Stimulated activated CD4-positive, alpha-beta T cell treated with anti-CD3 and anti-CD28 coated beads, Interleukin-12 subunit alpha, Interleukin-12 subunit beta, amount 100 ng/mL, for 48 hours (primary cell): Measurements from ENCODE around the gene TRIM62.
"Not testable (repeated sequence)": the region's sequence is repeated elsewhere in the genome, so short reads cannot be mapped to it uniquely, and the experiment has no call there.

Source experiments
- DNase-seq, 3 donors: peaks; one replicate each; pipeline ENCODE4 v3.0.0-alpha.2; 2020; ENCODE audit warnings: low read depth in 2 of 3, low spot score in 1 of 3

Gene TRIM62

DNA sequence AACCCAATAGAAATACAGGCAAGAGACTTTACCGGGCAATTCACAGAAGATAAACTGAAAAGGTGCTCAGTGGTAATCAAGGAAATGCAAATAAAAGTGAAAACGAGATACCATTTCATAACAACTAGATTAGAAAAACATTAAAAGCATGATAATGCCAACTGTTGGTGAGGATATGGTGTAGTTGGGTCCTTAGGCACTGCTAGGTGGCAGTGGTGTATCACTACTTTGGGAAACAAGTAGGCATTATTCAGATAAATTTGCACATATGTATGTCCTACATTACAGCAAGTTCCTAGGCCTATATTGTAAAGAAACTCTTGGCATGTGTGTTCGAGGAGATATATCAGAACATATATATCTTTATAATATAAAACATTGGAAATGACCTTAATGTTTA is 69.9 kb downstream of the TRIM62 start:
- no peak for DNase-seq

DNA sequence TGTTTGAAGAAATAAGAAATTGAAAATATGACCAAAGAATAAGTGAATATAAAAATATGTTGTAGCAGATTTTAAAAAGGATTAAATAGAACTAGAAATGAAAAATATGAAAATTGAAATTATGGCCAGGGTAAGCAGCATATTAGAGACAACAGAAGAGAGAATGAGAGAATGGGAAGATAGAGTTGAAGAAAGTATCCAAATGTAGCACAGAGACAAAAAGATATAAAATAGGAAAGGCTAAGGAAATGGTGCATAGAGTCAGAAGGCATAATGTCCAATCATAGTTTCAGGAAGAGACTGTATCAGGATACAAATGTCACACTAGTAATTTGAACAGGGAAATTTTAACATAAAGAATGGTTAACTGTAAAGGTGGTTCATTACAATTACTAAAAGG is 71.4 kb downstream of the TRIM62 start:
- no peak for DNase-seq

DNA sequence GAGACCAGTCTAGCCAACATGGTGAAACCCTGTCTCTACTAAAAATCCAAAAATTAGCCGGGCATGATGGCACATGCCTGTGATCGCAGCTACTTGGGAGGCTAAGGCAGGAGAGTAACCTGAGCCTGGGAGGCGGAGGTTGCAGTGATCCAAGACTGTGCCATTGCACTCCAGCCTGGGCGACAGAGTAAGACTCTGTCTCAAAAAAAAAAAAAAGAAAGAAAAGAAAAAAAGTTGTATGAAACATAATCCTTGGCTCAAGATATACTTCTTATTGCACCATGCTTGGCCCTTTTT is 81.8 kb downstream of the TRIM62 start:
- DNase-seq, result not testable (repeated sequence)

DNA sequence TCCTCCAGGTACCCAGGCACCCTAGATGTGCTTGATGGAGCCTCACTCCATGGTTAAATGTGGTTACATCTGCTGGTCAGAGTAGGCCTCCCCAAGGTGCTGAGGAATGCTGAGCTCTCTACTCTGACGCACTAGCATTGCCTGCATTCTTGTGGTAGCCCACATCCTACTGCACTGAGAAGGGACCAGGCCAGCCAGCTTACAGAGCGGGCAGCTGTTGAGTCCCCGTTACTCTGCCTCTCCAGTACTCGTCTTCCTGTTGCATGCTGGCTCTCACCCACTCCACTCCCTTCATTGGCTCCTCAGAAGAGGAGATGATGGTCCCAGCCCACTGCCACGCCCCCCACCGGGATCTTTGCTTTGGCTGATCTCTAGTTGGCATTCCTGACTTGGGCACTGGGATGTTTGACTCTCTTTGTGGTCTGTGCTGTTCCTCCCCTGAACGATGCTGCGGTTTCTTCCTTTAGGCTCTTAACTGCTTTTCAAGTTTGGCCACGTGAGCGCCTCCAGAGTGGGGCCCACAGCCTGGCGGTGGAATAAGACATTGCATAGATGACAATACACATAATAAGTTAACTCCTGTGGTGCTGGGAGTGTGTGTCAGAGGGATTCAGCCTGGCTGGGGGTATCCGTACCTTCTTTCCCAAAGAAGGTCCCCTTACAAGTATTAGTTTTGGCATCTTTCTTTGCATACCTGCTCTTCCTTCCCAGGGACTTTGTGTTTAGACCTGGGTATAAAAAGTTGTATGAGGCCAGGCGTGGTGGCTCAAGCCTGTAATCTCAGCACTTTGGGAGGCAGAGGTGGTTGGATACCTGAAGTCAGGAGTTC is 82.3 kb downstream of the TRIM62 start:
- peak; percentile 51 to 67 (median 59) for DNase-seq

DNA sequence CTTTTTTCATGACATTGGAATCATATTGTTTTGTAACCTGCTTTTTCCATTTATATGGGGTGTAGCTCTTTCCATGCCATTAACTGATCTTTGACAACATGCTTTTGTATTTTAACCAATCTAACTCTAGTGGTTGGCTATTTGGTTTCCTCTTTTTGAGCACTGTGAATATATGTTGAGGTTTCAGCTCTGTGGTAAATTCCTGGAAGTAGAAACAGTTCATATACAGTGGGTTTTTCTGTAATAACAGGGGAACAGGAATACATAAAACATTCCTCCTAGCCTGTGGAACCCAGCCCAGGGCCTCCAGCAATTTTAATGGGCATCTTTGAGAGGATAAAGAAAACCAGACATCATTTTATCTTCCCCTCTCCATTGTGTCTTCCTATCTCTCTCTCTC is 83.5 kb downstream of the TRIM62 start:
- DNase-seq, result no peak

DNA sequence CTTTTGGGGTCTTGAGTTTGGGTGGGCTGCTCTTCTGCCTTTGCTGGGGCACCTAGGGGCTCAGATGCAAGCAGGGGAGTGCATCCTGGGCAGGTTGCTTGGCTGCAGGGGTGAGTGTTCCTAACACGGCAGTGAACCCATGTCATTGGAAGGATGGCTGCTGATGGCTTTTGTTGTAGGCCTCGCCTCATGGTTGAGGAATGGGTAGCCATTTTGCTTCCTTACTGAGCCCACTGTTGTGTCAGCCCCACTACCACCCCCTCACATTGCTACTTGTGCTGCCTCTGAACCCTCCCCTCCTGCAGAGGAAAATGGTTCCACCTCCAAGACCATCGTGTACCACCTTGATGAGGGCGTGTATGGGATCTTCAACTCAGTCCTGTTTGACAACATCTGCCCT is 84.1 kb downstream of the TRIM62 start:
- no peak for DNase-seq

DNA sequence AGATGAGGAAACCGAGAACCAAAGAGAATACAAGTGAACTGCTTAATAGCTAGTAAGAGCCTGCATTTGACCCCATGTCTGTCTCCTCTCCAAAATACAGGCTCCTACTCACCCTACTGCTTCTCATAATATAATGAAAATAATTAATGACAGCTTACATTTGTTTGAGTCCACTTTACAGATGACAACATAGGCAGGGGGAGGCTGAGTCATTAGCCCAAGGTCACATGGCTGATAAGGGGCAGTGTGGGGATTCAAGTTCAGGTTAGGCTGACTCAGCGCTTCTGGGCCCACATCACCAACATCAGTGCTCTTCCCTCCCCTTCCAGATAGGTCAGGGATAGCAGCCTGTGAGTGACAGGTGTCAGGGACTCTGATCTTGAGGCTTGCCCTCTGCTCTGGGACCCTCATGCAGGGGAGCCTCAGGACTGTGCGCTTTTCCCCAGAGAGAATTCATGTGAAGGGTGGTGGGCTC is 84.7 kb downstream of the TRIM62 start:
- DNase-seq, result no peak

DNA sequence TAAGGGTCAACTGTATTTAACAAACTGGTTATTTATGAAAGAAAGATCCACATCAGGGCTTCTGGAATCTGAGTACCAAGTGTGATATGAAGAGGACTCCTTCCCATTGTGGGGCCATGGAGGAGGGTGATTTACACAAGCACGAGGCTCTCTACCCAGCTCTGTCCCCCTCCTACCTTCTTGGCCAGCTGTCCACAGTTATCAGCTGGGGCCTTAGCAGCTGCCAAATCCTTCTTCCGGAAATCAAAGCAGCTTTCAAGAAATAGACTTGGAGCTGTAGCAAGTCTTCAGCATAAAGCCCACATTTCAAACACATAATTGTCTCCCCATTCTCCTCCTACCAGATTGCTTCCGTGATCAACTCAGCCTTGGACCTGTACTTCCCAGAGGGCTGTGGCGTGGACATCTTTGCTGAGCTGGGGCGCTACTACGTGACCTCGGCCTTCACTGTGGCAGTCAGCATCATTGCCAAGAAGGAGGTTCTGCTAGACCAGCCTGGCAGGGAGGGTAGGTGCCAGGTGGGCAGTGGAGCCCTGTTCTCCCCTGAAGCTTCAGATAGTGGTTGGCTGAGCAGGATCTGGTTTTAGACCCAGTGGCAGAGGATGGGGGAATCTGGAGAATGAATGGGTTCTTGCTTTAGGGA is 85.4 kb downstream of the TRIM62 start:
- DNase-seq, result no peak
